HCT116 (cell line): ENCODE results near the gene ROGDI. TPM values are rescaled to one million over a fixed set of nuclear protein-coding genes. Genes with fewer than 3 reads are reported as not detected.

Source experiments
- ATAC-seq: fragments of 200-7000 bp; cut with Tn5 transposase; 2 replicates; pipeline ENCODE4 v1.9.1; 2020; ENCODE audit warnings: mild to moderate bottlenecking, moderate library complexity
- BruUV-seq: library from RNA; stranded (reverse); fragments of 400-500 nt; replicated peaks from 2 replicates; lab custom pipeline; 2021; lab: Mats Ljungman, UMichigan
- CTCF ChIA-PET: fragments of 300-600 bp; sonication (Branson Sonifier 250); formaldehyde crosslinking; loops from one replicate; lab custom pipeline; 2021; ENCODE audit warnings: antibody characterized with exemption; lab: Charles Lee
- POLR2A ChIA-PET: fragments of 300-600, 350-600 bp; sonication (Branson Sonifier 250); formaldehyde crosslinking; loops from one replicate; lab custom pipeline; 2021; ENCODE audit warnings: antibody characterized with exemption; lab: Charles Lee
- RAD21 ChIA-PET, 2 experiments: fragments of 300-600 bp; sonication (Branson Sonifier 250); formaldehyde crosslinking; loops; one replicate each; lab custom pipeline; 2023; ENCODE audit warnings: low total read pairs in 2 of 2; ENCODE audit not compliant: uncharacterized antibody in 2 of 2, unreplicated experiment in 2 of 2, low non-redundant PET in 1 of 2; lab: Charles Lee
- DNase-seq: peaks from one replicate; pipeline ENCODE4 v3.0.0-alpha.2; 2010; ENCODE audit warnings: low read depth, low spot score
- H2AFZ ChIP-seq: fragments of 200-600 bp; shearing (Covaris generic), sonication (generic); 2 replicates; pipeline ENCODE4 v1.6.1; 2017; ENCODE audit warnings: low read depth, mixed run types, mixed read lengths, antibody characterized with exemption, low read length; ENCODE audit not compliant: poor library complexity, severe bottlenecking
- H3K27ac ChIP-seq: 2 replicates; pipeline ENCODE4 v1.5.1; 2012; ENCODE audit warnings: low read depth, low read length
- H3K27me3 ChIP-seq: fragments of 200-600 bp; sonication (generic); 2 replicates; pipeline ENCODE4 v1.6.1; 2016; ENCODE audit warnings: mixed run types, low read length, mixed read lengths; ENCODE audit not compliant: insufficient read depth
- H3K36me3 ChIP-seq, 2 experiments: fragments of 200-500 bp in 1 of 2; fragments of 200-600 bp in 1 of 2; sonication (Bioruptor generic) in 1 of 2; sonication (generic) in 1 of 2; 2 replicates each; pipeline versions ENCODE4 v1.5.1 to v1.6.1; 2014 to 2016; ENCODE audit warnings: low read length in 2 of 2, inconsistent platforms in 1 of 2, mixed read lengths in 1 of 2, mixed run types in 1 of 2; ENCODE audit not compliant: insufficient read depth in 2 of 2, control insufficient read depth in 1 of 2
- H3K4me1 ChIP-seq, 2 experiments: fragments of 200-600 bp in 1 of 2; sonication (generic) in 1 of 2; 2 replicates each; pipeline versions ENCODE4 v1.5.1 to v1.6.1; 2012 to 2017; ENCODE audit warnings: low read length in 2 of 2, inconsistent platforms in 1 of 2, mild to moderate bottlenecking in 1 of 2, mixed read lengths in 1 of 2, mixed run types in 1 of 2, moderate library complexity in 1 of 2; ENCODE audit not compliant: insufficient read depth in 2 of 2, control insufficient read depth in 1 of 2
- H3K4me2 ChIP-seq: fragments of 200-600 bp; sonication (generic); 2 replicates; pipeline ENCODE4 v1.6.1; 2017; ENCODE audit warnings: mixed run types, low read length, mixed read lengths
- H3K4me3 ChIP-seq, 2 experiments: fragments of 200-600 bp in 1 of 2; sonication (generic) in 1 of 2; replicated peaks in 1 of 2; 2 replicates each; pipeline ENCODE4 v1.5.1; 2011 to 2016; ENCODE audit warnings: low read length in 2 of 2, control low read depth in 1 of 2, low read depth in 1 of 2, mild to moderate bottlenecking in 1 of 2, mixed read lengths in 1 of 2, mixed run types in 1 of 2
- H3K79me2 ChIP-seq: fragments of 200-600 bp; sonication (generic); 2 replicates; pipeline ENCODE4 v1.6.1; 2017; ENCODE audit warnings: mild to moderate bottlenecking, mixed run types, low read length, moderate library complexity, mixed read lengths; ENCODE audit not compliant: insufficient read depth
- H3K9ac ChIP-seq: fragments of 200-600 bp; sonication (generic); 2 replicates; pipeline ENCODE4 v1.6.1; 2016; ENCODE audit warnings: low read length, mixed read lengths
- H3K9me2 ChIP-seq: fragments of 200-600 bp; sonication (generic), shearing (Covaris generic); 2 replicates; pipeline ENCODE4 v1.6.1; 2017; ENCODE audit warnings: mixed run types, mild to moderate bottlenecking, moderate library complexity; ENCODE audit not compliant: insufficient read depth
- H3K9me3 ChIP-seq, 2 experiments: fragments of 200-500 bp in 1 of 2; fragments of 200-600 bp in 1 of 2; sonication (Bioruptor generic) in 1 of 2; sonication (generic) in 1 of 2; 2 replicates each; pipeline ENCODE4 v1.6.1; 2014 to 2017; ENCODE audit warnings: low read length in 2 of 2, mixed read lengths in 2 of 2, inconsistent platforms in 1 of 2, low read depth in 1 of 2, mild to moderate bottlenecking in 1 of 2, mixed run types in 1 of 2, moderate library complexity in 1 of 2; ENCODE audit not compliant: control insufficient read depth in 1 of 2, insufficient read depth in 1 of 2
- H4K20me1 ChIP-seq: fragments of 200-600 bp; sonication (generic), shearing (Covaris generic); 2 replicates; pipeline ENCODE4 v1.6.1; 2017; ENCODE audit warnings: mixed run types, mild to moderate bottlenecking, moderate library complexity; ENCODE audit not compliant: insufficient read depth
- ATF3 ChIP-seq: IDR thresholded peaks from 2 replicates; pipeline ENCODE4 v1.6.1; 2012
- CBX3 ChIP-seq: IDR thresholded peaks from 2 replicates; pipeline ENCODE4 v1.6.1; 2012; ENCODE audit warnings: low read depth
- CEBPB ChIP-seq: IDR thresholded peaks from 2 replicates; pipeline ENCODE4 v1.6.1; 2012; ENCODE audit warnings: low read depth
- CTCF ChIP-seq, 3 experiments: fragments of 200-600 bp in 1 of 3; sonication (generic) in 1 of 3; IDR thresholded peaks in 2 of 3; conservative IDR thresholded peaks in 1 of 3; 2 replicates each; pipeline ENCODE4 v1.5.1; 2012 to 2017; ENCODE audit warnings: low read depth in 2 of 3, low read length in 2 of 3, antibody characterized with exemption in 1 of 3, borderline replicate concordance in 1 of 3, control low read depth in 1 of 3, mild to moderate bottlenecking in 1 of 3, mixed read lengths in 1 of 3, mixed run types in 1 of 3, moderate library complexity in 1 of 3; ENCODE audit not compliant: insufficient read depth in 1 of 3
- EGR1 ChIP-seq: IDR thresholded peaks from 2 replicates; pipeline ENCODE4 v1.6.1; 2012; ENCODE audit warnings: low read depth
- ELF1 ChIP-seq: IDR thresholded peaks from 2 replicates; pipeline ENCODE4 v1.6.1; 2012; ENCODE audit warnings: low read depth, borderline replicate concordance
- FOSL1 ChIP-seq: IDR thresholded peaks from 2 replicates; pipeline ENCODE4 v1.6.1; 2012; ENCODE audit warnings: low read depth
- JUND ChIP-seq: IDR thresholded peaks from 2 replicates; pipeline ENCODE4 v1.6.1; 2012
- POLR2AphosphoS5 ChIP-seq: IDR thresholded peaks from 2 replicates; pipeline ENCODE4 v1.6.1; 2011; ENCODE audit warnings: mild to moderate bottlenecking, low read depth, low read length, moderate library complexity
- RAD21 ChIP-seq: IDR thresholded peaks from 2 replicates; pipeline ENCODE4 v1.6.1; 2012; ENCODE audit warnings: low read depth, mild to moderate bottlenecking
- SIN3A ChIP-seq: IDR thresholded peaks from 2 replicates; pipeline ENCODE4 v1.6.1; 2012; ENCODE audit warnings: low read depth
- SP1 ChIP-seq: IDR thresholded peaks from 2 replicates; pipeline ENCODE4 v1.6.1; 2012; ENCODE audit warnings: low read depth
- TCF7L2 ChIP-seq: IDR thresholded peaks from 2 replicates; pipeline ENCODE4 v1.7.0; 2011; ENCODE audit warnings: borderline replicate concordance, inconsistent platforms; ENCODE audit not compliant: insufficient read depth, insufficient read length; ENCODE audit errors: extremely low read depth
- YY1 ChIP-seq: IDR thresholded peaks from 2 replicates; pipeline ENCODE4 v1.6.1; 2011; ENCODE audit warnings: low read length, low read depth, moderate library complexity, mild to moderate bottlenecking; ENCODE audit not compliant: insufficient replicate concordance; ENCODE audit errors: extremely low read depth
- ZBTB33 ChIP-seq: IDR thresholded peaks from 2 replicates; pipeline ENCODE4 v1.6.1; 2011; ENCODE audit warnings: mild to moderate bottlenecking, low read length, moderate library complexity; ENCODE audit not compliant: insufficient replicate concordance; ENCODE audit errors: extremely low read depth
- intact Hi-C: fragments of 100-400 bp; cut with micrococcal nuclease; formaldehyde crosslinking; loops from 2 replicates; pipeline ENCODE4 v1.10.0; 2022
- total RNA-seq: library from RNA; stranded (reverse); gene quantifications from one replicate; pipeline ENCODE4 v1.2.1, GENCODE V29; 2021; ENCODE audit not compliant: unreplicated experiment

Gene ROGDI
- total RNA-seq, 1 experiment from 2014 or later = 20.1 TPM

GRCh38 chr16:4780235-4780634, 22.2 kb downstream of the ROGDI start:
- DNase-seq (no peak), ATAC-seq (peak; percentile 36)
- POLR2A ChIA-PET = no interaction called here
- no peaks in the 10 kb centered on the region for H3K79me2 ChIP-seq
- H3K36me3 ChIP-seq = no peaks in the 10 kb centered on the region
- H3K9me2 ChIP-seq = no peaks in the 10 kb centered on the region
- H3K4me1 ChIP-seq = peaks cover 3 to 12% of the 10 kb centered on the region in 2 experiments; a peak in 3 of 4 replicates
- no TSS peak for BruUV-seq
- H3K4me2 ChIP-seq = peak overlapping the region; percentile 43
- peak overlapping the region; percentile 94 for H2AFZ ChIP-seq
- no peaks in the 10 kb centered on the region for H3K9me3 ChIP-seq
- intact Hi-C loops = no loop called here
- CTCF ChIA-PET = no interaction called here
- TF ChIP-seq EGR1 (no peak), CEBPB (no peak), POLR2AphosphoS5 (no peak), SP1 (no peak), FOSL1 (peak; percentile 71), SIN3A (no peak), ATF3 (no peak; the same call in 1 of the 2 replicates), ELF1 (no peak), CTCF (IDR thresholded peaks at IDR 0.05 in 2 of 3, conservative IDR thresholded peaks at IDR 0.05 in 1 of 3; ENCODE audit: borderline replicate concordance in 1 of 3, insufficient read depth in 1 of 3, low read depth in 2 of 3, low read length in 2 of 3) (no peak), RAD21 (no peak), JUND (peak; percentile 56; the same call in 1 of the 2 replicates), CBX3 (no peak; the same call in 1 of the 2 replicates), TCF7L2 (no peak), YY1 (peak; percentile 11), ZBTB33 (no peak)
- RAD21 ChIA-PET = no interaction called here
- no peak overlapping the region for H3K27ac ChIP-seq
- no peak overlapping the region for H3K4me3 ChIP-seq
- H3K27me3 ChIP-seq = no peaks in the 10 kb centered on the region
- H4K20me1 ChIP-seq = no peaks in the 10 kb centered on the region
- H3K9ac ChIP-seq = no peak overlapping the region
